HG03378 (cell line): Measurements from ENCODE around the gene TMEM87B.

Experiments used
- ATAC-seq: cut with Tn5 transposase; IDR thresholded peaks from one replicate; pipeline ENCODE4 v1.9.1; 2021; ENCODE audit warnings: mild to moderate bottlenecking, moderate library complexity; ENCODE audit not compliant: unreplicated experiment

TMEM87B gene

GRCh38 chr2:112163541-112163981, 108.5 kb downstream of the TMEM87B start:
- no peak for ATAC-seq

GRCh38 chr2:112164876-112165275, 109.8 kb downstream of the TMEM87B start:
- ATAC-seq, result no peak

- no peak for ATAC-seq
These were observed 110.2 kb downstream of the TMEM87B start for GRCh38 chr2:112165296-112165695.

GRCh38 chr2:112166806-112167499, 111.9 kb downstream of the TMEM87B start:
- ATAC-seq, result no peak

GRCh38 chr2:112168422-112169124, 113.5 kb downstream of the TMEM87B start:
- ATAC-seq, result no peak
